IMR-90 (cell line): Measurements from ENCODE around the gene SEMA4B. TPM values are rescaled to one million over a fixed set of nuclear protein-coding genes. Genes with fewer than 3 reads are reported as not detected.

Experiments
- ATAC-seq: fragments of 200-7000 bp; cut with Tn5 transposase; 2 replicates; pipeline ENCODE4 v1.9.1; 2020; ENCODE audit warnings: low read depth, mild to moderate bottlenecking, moderate library complexity
- BruUV-seq: library from RNA; stranded (reverse); fragments of 400-500 nt; replicated peaks from 2 replicates; lab custom pipeline; 2021; lab: Mats Ljungman, UMichigan
- CTCF ChIA-PET: fragments of 300-600 bp; formaldehyde crosslinking; extraction: SDS; loops from one replicate; lab custom pipeline; 2021; ENCODE audit warnings: antibody characterized with exemption; lab: Yijun Ruan, JAX
- POLR2A ChIA-PET: fragments of 300-600 bp; sonication (Branson Sonifier 250); formaldehyde crosslinking; loops from one replicate; lab custom pipeline; 2022; ENCODE audit warnings: antibody characterized with exemption; ENCODE audit not compliant: unreplicated experiment; lab: Charles Lee
- DNase-seq: peaks from one replicate; pipeline ENCODE4 v3.0.0; 2013
- H2AFZ ChIP-seq: replicated peaks from 2 replicates; pipeline ENCODE3; 2013; ENCODE audit warnings: low read length, mild to moderate bottlenecking; ENCODE audit not compliant: poor library complexity
- H2AK5ac ChIP-seq: 2 replicates; pipeline ENCODE4 v1.6.1; 2013; ENCODE audit warnings: low read depth, low read length, inconsistent platforms
- H2AK9ac ChIP-seq: replicated peaks from 2 replicates; pipeline ENCODE3; 2013; ENCODE audit warnings: mild to moderate bottlenecking, low read depth, low read length, moderate library complexity; ENCODE audit not compliant: poor library complexity
- H2BK120ac ChIP-seq: 2 replicates; pipeline ENCODE4 v1.6.1; 2013; ENCODE audit warnings: low read depth, low read length, inconsistent platforms
- H2BK15ac ChIP-seq: 3 replicates; pipeline ENCODE4 v1.6.1; 2013; ENCODE audit warnings: low read depth, low read length, inconsistent platforms
- H2BK20ac ChIP-seq: 2 replicates; pipeline ENCODE4 v1.6.1; 2013; ENCODE audit warnings: low read depth, mild to moderate bottlenecking, inconsistent platforms, low read length, moderate library complexity
- H2BK5ac ChIP-seq: 2 replicates; pipeline ENCODE4 v1.6.1; 2013; ENCODE audit warnings: mild to moderate bottlenecking, low read depth, low read length, inconsistent platforms; ENCODE audit not compliant: poor library complexity, severe bottlenecking
- H3K14ac ChIP-seq: replicated peaks from 2 replicates; pipeline ENCODE4 v1.6.1; 2013; ENCODE audit warnings: low read depth, low read length, inconsistent platforms
- H3K18ac ChIP-seq: 2 replicates; pipeline ENCODE4 v1.6.1; 2013; ENCODE audit warnings: low read depth, low read length, control low read depth
- H3K23ac ChIP-seq: 2 replicates; pipeline ENCODE4 v1.6.1; 2013; ENCODE audit warnings: low read depth, low read length, inconsistent platforms
- H3K27ac ChIP-seq: 2 replicates; pipeline ENCODE4 v1.5.1; 2013; ENCODE audit warnings: mild to moderate bottlenecking, control low read depth, low read length; ENCODE audit not compliant: insufficient read depth
- H3K27me3 ChIP-seq: 2 replicates; pipeline ENCODE4 v1.6.1; 2013; ENCODE audit warnings: low read length; ENCODE audit not compliant: control insufficient read depth, insufficient read depth
- H3K36me3 ChIP-seq: 2 replicates; pipeline ENCODE4 v1.6.1; 2013; ENCODE audit warnings: low read length, mixed read lengths; ENCODE audit not compliant: control insufficient read depth, insufficient read depth
- H3K4ac ChIP-seq: 2 replicates; pipeline ENCODE4 v1.6.1; 2013; ENCODE audit warnings: low read depth, low read length, inconsistent platforms
- H3K4me1 ChIP-seq: 2 replicates; pipeline ENCODE4 v1.6.1; 2013; ENCODE audit warnings: low read length, mixed read lengths; ENCODE audit not compliant: control insufficient read depth, insufficient read depth
- H3K4me2 ChIP-seq: 2 replicates; pipeline ENCODE4 v1.6.1; 2013; ENCODE audit warnings: low read depth, mild to moderate bottlenecking, control low read depth, low read length, moderate library complexity
- H3K4me3 ChIP-seq: 2 replicates; pipeline ENCODE4 v1.5.1; 2013; ENCODE audit warnings: low read depth, mild to moderate bottlenecking, control low read depth, low read length, moderate library complexity; ENCODE audit not compliant: insufficient read depth
- H3K56ac ChIP-seq: 2 replicates; pipeline ENCODE4 v1.6.1; 2013; ENCODE audit warnings: low read length, inconsistent platforms; ENCODE audit not compliant: insufficient read depth; ENCODE audit errors: extremely low read depth
- H3K79me1 ChIP-seq, 2 experiments: 2 replicates each; pipeline ENCODE4 v1.6.1; 2013; ENCODE audit warnings: low read length in 2 of 2, inconsistent platforms in 1 of 2, low read depth in 1 of 2
- H3K9ac ChIP-seq: 2 replicates; pipeline ENCODE4 v1.6.1; 2013; ENCODE audit warnings: low read depth, low read length, control low read depth
- H3K9me1 ChIP-seq: 2 replicates; pipeline ENCODE4 v1.6.1; 2013; ENCODE audit warnings: low read length, inconsistent platforms; ENCODE audit not compliant: insufficient read depth
- H3K9me3 ChIP-seq: 2 replicates; pipeline ENCODE4 v1.6.1; 2013; ENCODE audit warnings: low read length; ENCODE audit not compliant: control insufficient read depth, insufficient read depth
- H4K20me1 ChIP-seq: 2 replicates; pipeline ENCODE4 v1.6.1; 2013; ENCODE audit warnings: low read length, inconsistent platforms; ENCODE audit not compliant: insufficient read depth
- H4K5ac ChIP-seq: 2 replicates; pipeline ENCODE4 v1.6.1; 2013; ENCODE audit warnings: mild to moderate bottlenecking, low read depth, low read length, control low read depth
- H4K8ac ChIP-seq, 2 experiments: 2 replicates each; pipeline ENCODE4 v1.6.1; 2013; ENCODE audit warnings: low read depth in 2 of 2, low read length in 2 of 2, control low read depth in 1 of 2, inconsistent platforms in 1 of 2
- H4K91ac ChIP-seq: 2 replicates; pipeline ENCODE4 v1.6.1; 2013; ENCODE audit warnings: low read depth, low read length, inconsistent platforms; ENCODE audit not compliant: insufficient read depth
- BHLHE40 ChIP-seq: fragments of 150-350 bp; IDR thresholded peaks from 2 replicates; pipeline ENCODE4 v1.6.1; 2016; ENCODE audit warnings: mild to moderate bottlenecking, low read depth, low read length
- CEBPB ChIP-seq: IDR thresholded peaks from 2 replicates; pipeline ENCODE4 v1.6.1; 2012; ENCODE audit warnings: low read depth, low read length, improper control_type of control experiment
- CHD1 ChIP-seq: IDR thresholded peaks from 2 replicates; pipeline ENCODE4 v1.6.1; 2012; ENCODE audit warnings: low read depth, low read length, improper control_type of control experiment
- FOS ChIP-seq: fragments of 150-350 bp; IDR thresholded peaks from 2 replicates; pipeline ENCODE4 v1.6.1; 2016; ENCODE audit warnings: low read depth, low read length
- MAFK ChIP-seq: IDR thresholded peaks from 2 replicates; pipeline ENCODE4 v1.6.1; 2012; ENCODE audit warnings: low read depth, low read length, improper control_type of control experiment
- MAZ ChIP-seq: IDR thresholded peaks from 2 replicates; pipeline ENCODE4 v1.6.1; 2012; ENCODE audit warnings: low read depth, mild to moderate bottlenecking, low read length, improper control_type of control experiment, moderate library complexity, borderline replicate concordance
- MXI1 ChIP-seq: IDR thresholded peaks from 2 replicates; pipeline ENCODE4 v1.6.1; 2012; ENCODE audit warnings: low read depth, mild to moderate bottlenecking, low read length, moderate library complexity, borderline replicate concordance
- NFE2L2 ChIP-seq: fragments of 150-350 bp; IDR thresholded peaks from 2 replicates; pipeline ENCODE4 v1.6.1; 2016; ENCODE audit warnings: low read depth, mild to moderate bottlenecking, low read length
- RAD21 ChIP-seq: IDR thresholded peaks from 2 replicates; pipeline ENCODE4 v1.6.1; 2012; ENCODE audit warnings: low read length, improper control_type of control experiment
- RCOR1 ChIP-seq: IDR thresholded peaks from 2 replicates; pipeline ENCODE4 v1.6.1; 2012; ENCODE audit warnings: mild to moderate bottlenecking, low read length, improper control_type of control experiment; ENCODE audit not compliant: insufficient replicate concordance
- RFX5 ChIP-seq: IDR thresholded peaks from 2 replicates; pipeline ENCODE4 v1.8.0; 2012; ENCODE audit warnings: low read depth, mild to moderate bottlenecking, low read length, moderate library complexity
- SMC3 ChIP-seq: fragments of 150-350 bp; IDR thresholded peaks from 2 replicates; pipeline ENCODE4 v1.6.1; 2016; ENCODE audit warnings: low read depth, mild to moderate bottlenecking, antibody characterized with exemption, low read length, moderate library complexity
- WGBS, 2 experiments: methylation state at CpG; one replicate each; pipeline versions ENCODE4 v1.1.5 to v1.1.7; 2013; ENCODE audit warnings: missing lambda C conversion rate in 2 of 2; ENCODE audit not compliant: insufficient read length in 1 of 2; ENCODE audit errors: extremely low coverage in 2 of 2; 5-methylcytosine and 5-hydroxymethylcytosine counted together
- dilution Hi-C: fragments of 300-500 bp; cut with HindIII; formaldehyde crosslinking; loops from one replicate; pipeline ENCODE4 v1.14.3; 2018; ENCODE audit warnings: low sequenced_read_pairs; ENCODE audit not compliant: unreplicated experiment
- in situ Hi-C: fragments of 300-500 bp; cut with MboI; formaldehyde crosslinking; loops from 3 replicates; pipeline ENCODE4 v1.14.3; 2019; ENCODE audit warnings: low sequenced_read_pairs, inconsistent platforms, mixed read lengths
- intact Hi-C: fragments of 100-400 bp; cut with micrococcal nuclease; formaldehyde crosslinking; loops from 2 replicates; pipeline ENCODE4 v1.10.0; 2022
- polyA plus RNA-seq, 3 experiments: library from polyadenylated mRNA; depleted of rRNA; stranded (reverse); fragments of >200 nt; gene quantifications; 2 replicates each; pipeline ENCODE4 v1.2.3, GENCODE V29; 2012; ENCODE audit warnings: low replicate concordance in 1 of 3
- total RNA-seq: library from RNA; depleted of rRNA; stranded (reverse); fragments of >200 nt; gene quantifications from 2 replicates; pipeline ENCODE4 v1.2.3, GENCODE V29; 2012
- TF ChIP-seq, protein P1 (sequence below): fragments of 150-350 bp; IDR thresholded peaks from 2 replicates; pipeline ENCODE4 v1.6.1; 2017; ENCODE audit warnings: mild to moderate bottlenecking, antibody characterized with exemption, low read length, low read depth
- TF ChIP-seq, protein P2 (sequence below): conservative IDR thresholded peaks from 2 replicates; pipeline ENCODE4 v1.5.1; 2012; ENCODE audit warnings: mild to moderate bottlenecking, low read depth, low read length, improper control_type of control experiment
- TF ChIP-seq, protein P3 (sequence below): fragments of 150-350 bp; IDR thresholded peaks from 2 replicates; pipeline ENCODE4 v1.6.1; 2016; ENCODE audit warnings: low read depth, mild to moderate bottlenecking, low read length, moderate library complexity, borderline replicate concordance

The SEMA4B gene
- total and polyA plus RNA-seq, 2 of the 4 experiments (the other 2 are of a cell fraction) = 5.0 to 22.5 TPM

DNA sequence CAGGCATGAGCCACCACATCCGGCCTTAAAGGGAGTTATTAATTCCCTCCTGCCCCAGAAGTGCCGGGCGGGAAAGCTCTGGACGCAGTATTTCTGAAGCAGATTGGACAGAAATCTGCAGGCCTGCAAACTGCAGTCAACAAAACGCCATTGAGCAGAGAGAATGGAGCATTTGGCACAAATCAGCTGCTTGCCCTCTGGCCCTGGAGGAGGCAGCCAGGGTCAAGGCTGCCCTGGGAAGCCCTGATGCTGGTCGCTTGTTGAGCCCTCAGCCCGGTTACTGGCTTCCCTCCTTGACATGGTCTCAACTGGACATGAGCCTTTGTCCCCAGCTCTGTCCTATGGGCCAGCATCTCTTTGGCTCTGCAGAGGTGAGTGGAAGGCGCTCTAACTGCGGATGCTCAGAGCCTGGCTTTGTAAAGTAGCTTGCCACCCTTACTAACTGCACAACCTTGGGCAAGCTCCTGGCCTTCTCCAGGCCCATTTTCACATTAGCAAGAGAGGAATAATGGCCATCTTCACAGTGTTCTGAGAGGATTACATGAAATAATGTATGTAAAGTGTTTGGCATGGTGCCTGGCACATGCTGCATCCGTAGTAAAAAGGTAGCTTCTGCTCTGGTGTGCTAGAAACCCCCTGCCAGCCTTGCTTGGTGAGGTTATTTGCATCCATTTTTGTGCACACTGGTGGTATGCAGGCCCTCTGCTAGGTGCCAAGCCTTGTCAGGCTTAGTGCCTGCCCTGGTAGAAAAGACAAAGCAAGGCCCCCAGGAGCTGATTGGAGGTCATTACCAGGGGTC, 4.1 kb downstream of the SEMA4B start:
- Histone ChIP-seq H3K36me3 (peaks cover 5% of the 10 kb centered on the region), H3K79me1 (peaks cover 37 to 44% of the 10 kb centered on the region in 2 experiments), H2AK5ac (no peak overlapping the region), H4K20me1 (no peaks in the 10 kb centered on the region; the same call in 1 of the 2 replicates), H3K9me3 (no peaks in the 10 kb centered on the region), H3K14ac (no peak overlapping the region), H3K9ac (no peak overlapping the region), H3K23ac (no peak overlapping the region), H3K18ac (no peak overlapping the region), H4K5ac (no peak overlapping the region), H3K4ac (no peak overlapping the region), H2BK20ac (no peak overlapping the region), H3K27me3 (no peaks in the 10 kb centered on the region), H4K8ac (no peak overlapping the region), H2BK15ac (no peak overlapping the region), H3K9me1 (peaks cover 12% of the 10 kb centered on the region; the same call in 1 of the 2 replicates), H2BK120ac (no peak overlapping the region), H2AK9ac (no peak overlapping the region), H3K4me1 (peaks cover 7% of the 10 kb centered on the region), H2AFZ (no peak overlapping the region), H3K56ac (no peak overlapping the region), H4K91ac (no peak overlapping the region), H3K4me3 (no peak overlapping the region), H3K4me2 (no peak overlapping the region), H3K27ac (no peak overlapping the region), H2BK5ac (no peak overlapping the region)
- WGBS, 2 experiments = 95% methylated on average over 4 of the region's 10 CpGs; no CpG with 5 or more reads in 1 of the 2 experiments
- intact Hi-C loops (no loop called here), dilution Hi-C loops (no loop called here), in situ Hi-C loops (no loop called here)
- POLR2A ChIA-PET = no interaction called here
- DNase-seq (no peak), ATAC-seq (no peak)
- CTCF ChIA-PET = no interaction called here
- BruUV-seq = no TSS peak
- TF ChIP-seq SMC3 (no peak), NFE2L2 (no peak), RAD21 (no peak), RFX5 (no peak), CEBPB (no peak), MAZ (no peak), MAFK (no peak), CHD1 (no peak), FOS (no peak), BHLHE40 (no peak), MXI1 (no peak), RCOR1 (no peak)
- TF ChIP-seq, protein P1, sequence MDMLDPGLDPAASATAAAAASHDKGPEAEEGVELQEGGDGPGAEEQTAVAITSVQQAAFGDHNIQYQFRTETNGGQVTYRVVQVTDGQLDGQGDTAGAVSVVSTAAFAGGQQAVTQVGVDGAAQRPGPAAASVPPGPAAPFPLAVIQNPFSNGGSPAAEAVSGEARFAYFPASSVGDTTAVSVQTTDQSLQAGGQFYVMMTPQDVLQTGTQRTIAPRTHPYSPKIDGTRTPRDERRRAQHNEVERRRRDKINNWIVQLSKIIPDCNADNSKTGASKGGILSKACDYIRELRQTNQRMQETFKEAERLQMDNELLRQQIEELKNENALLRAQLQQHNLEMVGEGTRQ = no peak
- TF ChIP-seq, protein P2, sequence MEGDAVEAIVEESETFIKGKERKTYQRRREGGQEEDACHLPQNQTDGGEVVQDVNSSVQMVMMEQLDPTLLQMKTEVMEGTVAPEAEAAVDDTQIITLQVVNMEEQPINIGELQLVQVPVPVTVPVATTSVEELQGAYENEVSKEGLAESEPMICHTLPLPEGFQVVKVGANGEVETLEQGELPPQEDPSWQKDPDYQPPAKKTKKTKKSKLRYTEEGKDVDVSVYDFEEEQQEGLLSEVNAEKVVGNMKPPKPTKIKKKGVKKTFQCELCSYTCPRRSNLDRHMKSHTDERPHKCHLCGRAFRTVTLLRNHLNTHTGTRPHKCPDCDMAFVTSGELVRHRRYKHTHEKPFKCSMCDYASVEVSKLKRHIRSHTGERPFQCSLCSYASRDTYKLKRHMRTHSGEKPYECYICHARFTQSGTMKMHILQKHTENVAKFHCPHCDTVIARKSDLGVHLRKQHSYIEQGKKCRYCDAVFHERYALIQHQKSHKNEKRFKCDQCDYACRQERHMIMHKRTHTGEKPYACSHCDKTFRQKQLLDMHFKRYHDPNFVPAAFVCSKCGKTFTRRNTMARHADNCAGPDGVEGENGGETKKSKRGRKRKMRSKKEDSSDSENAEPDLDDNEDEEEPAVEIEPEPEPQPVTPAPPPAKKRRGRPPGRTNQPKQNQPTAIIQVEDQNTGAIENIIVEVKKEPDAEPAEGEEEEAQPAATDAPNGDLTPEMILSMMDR = no peak
- TF ChIP-seq, protein P3, sequence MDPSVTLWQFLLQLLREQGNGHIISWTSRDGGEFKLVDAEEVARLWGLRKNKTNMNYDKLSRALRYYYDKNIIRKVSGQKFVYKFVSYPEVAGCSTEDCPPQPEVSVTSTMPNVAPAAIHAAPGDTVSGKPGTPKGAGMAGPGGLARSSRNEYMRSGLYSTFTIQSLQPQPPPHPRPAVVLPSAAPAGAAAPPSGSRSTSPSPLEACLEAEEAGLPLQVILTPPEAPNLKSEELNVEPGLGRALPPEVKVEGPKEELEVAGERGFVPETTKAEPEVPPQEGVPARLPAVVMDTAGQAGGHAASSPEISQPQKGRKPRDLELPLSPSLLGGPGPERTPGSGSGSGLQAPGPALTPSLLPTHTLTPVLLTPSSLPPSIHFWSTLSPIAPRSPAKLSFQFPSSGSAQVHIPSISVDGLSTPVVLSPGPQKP = no peak
